IMR-90 (cell line): ENCODE measurements around the gene CHCHD4. TPM values are rescaled to one million over a fixed set of nuclear protein-coding genes. Genes with fewer than 3 reads are reported as not detected.
A peak's percentile ranks its signal among the peaks of the same experiment; 100 is the strongest.

ENCODE experiments used
- ATAC-seq: fragments of 200-7000 bp; cut with Tn5 transposase; 2 replicates; pipeline ENCODE4 v1.9.1; 2020; ENCODE audit warnings: low read depth, mild to moderate bottlenecking, moderate library complexity
- BruUV-seq: library from RNA; stranded (reverse); fragments of 400-500 nt; replicated peaks from 2 replicates; lab custom pipeline; 2021; lab: Mats Ljungman, UMichigan
- CTCF ChIA-PET: fragments of 300-600 bp; formaldehyde crosslinking; extraction: SDS; loops from one replicate; lab custom pipeline; 2021; ENCODE audit warnings: antibody characterized with exemption; lab: Yijun Ruan, JAX
- POLR2A ChIA-PET: fragments of 300-600 bp; sonication (Branson Sonifier 250); formaldehyde crosslinking; loops from one replicate; lab custom pipeline; 2022; ENCODE audit warnings: antibody characterized with exemption; ENCODE audit not compliant: unreplicated experiment; lab: Charles Lee
- DNase-seq: peaks from one replicate; pipeline ENCODE4 v3.0.0; 2013
- H2AFZ ChIP-seq: replicated peaks from 2 replicates; pipeline ENCODE3; 2013; ENCODE audit warnings: low read length, mild to moderate bottlenecking; ENCODE audit not compliant: poor library complexity
- H2AK5ac ChIP-seq: 2 replicates; pipeline ENCODE4 v1.6.1; 2013; ENCODE audit warnings: low read depth, low read length, inconsistent platforms
- H2AK9ac ChIP-seq: replicated peaks from 2 replicates; pipeline ENCODE3; 2013; ENCODE audit warnings: mild to moderate bottlenecking, low read depth, low read length, moderate library complexity; ENCODE audit not compliant: poor library complexity
- H2BK120ac ChIP-seq: 2 replicates; pipeline ENCODE4 v1.6.1; 2013; ENCODE audit warnings: low read depth, low read length, inconsistent platforms
- H2BK15ac ChIP-seq: 3 replicates; pipeline ENCODE4 v1.6.1; 2013; ENCODE audit warnings: low read depth, low read length, inconsistent platforms
- H2BK20ac ChIP-seq: 2 replicates; pipeline ENCODE4 v1.6.1; 2013; ENCODE audit warnings: low read depth, mild to moderate bottlenecking, inconsistent platforms, low read length, moderate library complexity
- H2BK5ac ChIP-seq: 2 replicates; pipeline ENCODE4 v1.6.1; 2013; ENCODE audit warnings: mild to moderate bottlenecking, low read depth, low read length, inconsistent platforms; ENCODE audit not compliant: poor library complexity, severe bottlenecking
- H3K14ac ChIP-seq: replicated peaks from 2 replicates; pipeline ENCODE4 v1.6.1; 2013; ENCODE audit warnings: low read depth, low read length, inconsistent platforms
- H3K18ac ChIP-seq: 2 replicates; pipeline ENCODE4 v1.6.1; 2013; ENCODE audit warnings: low read depth, low read length, control low read depth
- H3K23ac ChIP-seq: 2 replicates; pipeline ENCODE4 v1.6.1; 2013; ENCODE audit warnings: low read depth, low read length, inconsistent platforms
- H3K27ac ChIP-seq: 2 replicates; pipeline ENCODE4 v1.5.1; 2013; ENCODE audit warnings: mild to moderate bottlenecking, control low read depth, low read length; ENCODE audit not compliant: insufficient read depth
- H3K27me3 ChIP-seq: 2 replicates; pipeline ENCODE4 v1.6.1; 2013; ENCODE audit warnings: low read length; ENCODE audit not compliant: control insufficient read depth, insufficient read depth
- H3K36me3 ChIP-seq: 2 replicates; pipeline ENCODE4 v1.6.1; 2013; ENCODE audit warnings: low read length, mixed read lengths; ENCODE audit not compliant: control insufficient read depth, insufficient read depth
- H3K4ac ChIP-seq: 2 replicates; pipeline ENCODE4 v1.6.1; 2013; ENCODE audit warnings: low read depth, low read length, inconsistent platforms
- H3K4me1 ChIP-seq: 2 replicates; pipeline ENCODE4 v1.6.1; 2013; ENCODE audit warnings: low read length, mixed read lengths; ENCODE audit not compliant: control insufficient read depth, insufficient read depth
- H3K4me2 ChIP-seq: 2 replicates; pipeline ENCODE4 v1.6.1; 2013; ENCODE audit warnings: low read depth, mild to moderate bottlenecking, control low read depth, low read length, moderate library complexity
- H3K4me3 ChIP-seq: 2 replicates; pipeline ENCODE4 v1.5.1; 2013; ENCODE audit warnings: low read depth, mild to moderate bottlenecking, control low read depth, low read length, moderate library complexity; ENCODE audit not compliant: insufficient read depth
- H3K56ac ChIP-seq: 2 replicates; pipeline ENCODE4 v1.6.1; 2013; ENCODE audit warnings: low read length, inconsistent platforms; ENCODE audit not compliant: insufficient read depth; ENCODE audit errors: extremely low read depth
- H3K79me1 ChIP-seq, 2 experiments: 2 replicates each; pipeline ENCODE4 v1.6.1; 2013; ENCODE audit warnings: low read length in 2 of 2, inconsistent platforms in 1 of 2, low read depth in 1 of 2
- H3K9ac ChIP-seq: 2 replicates; pipeline ENCODE4 v1.6.1; 2013; ENCODE audit warnings: low read depth, low read length, control low read depth
- H3K9me1 ChIP-seq: 2 replicates; pipeline ENCODE4 v1.6.1; 2013; ENCODE audit warnings: low read length, inconsistent platforms; ENCODE audit not compliant: insufficient read depth
- H3K9me3 ChIP-seq: 2 replicates; pipeline ENCODE4 v1.6.1; 2013; ENCODE audit warnings: low read length; ENCODE audit not compliant: control insufficient read depth, insufficient read depth
- H4K20me1 ChIP-seq: 2 replicates; pipeline ENCODE4 v1.6.1; 2013; ENCODE audit warnings: low read length, inconsistent platforms; ENCODE audit not compliant: insufficient read depth
- H4K5ac ChIP-seq: 2 replicates; pipeline ENCODE4 v1.6.1; 2013; ENCODE audit warnings: mild to moderate bottlenecking, low read depth, low read length, control low read depth
- H4K8ac ChIP-seq, 2 experiments: 2 replicates each; pipeline ENCODE4 v1.6.1; 2013; ENCODE audit warnings: low read depth in 2 of 2, low read length in 2 of 2, control low read depth in 1 of 2, inconsistent platforms in 1 of 2
- H4K91ac ChIP-seq: 2 replicates; pipeline ENCODE4 v1.6.1; 2013; ENCODE audit warnings: low read depth, low read length, inconsistent platforms; ENCODE audit not compliant: insufficient read depth
- CHD1 ChIP-seq: IDR thresholded peaks from 2 replicates; pipeline ENCODE4 v1.6.1; 2012; ENCODE audit warnings: low read depth, low read length, improper control_type of control experiment
- FOS ChIP-seq: fragments of 150-350 bp; IDR thresholded peaks from 2 replicates; pipeline ENCODE4 v1.6.1; 2016; ENCODE audit warnings: low read depth, low read length
- WGBS, 2 experiments: methylation state at CpG; one replicate each; pipeline versions ENCODE4 v1.1.5 to v1.1.7; 2013; ENCODE audit warnings: missing lambda C conversion rate in 2 of 2; ENCODE audit not compliant: insufficient read length in 1 of 2; ENCODE audit errors: extremely low coverage in 2 of 2; 5-methylcytosine and 5-hydroxymethylcytosine counted together
- dilution Hi-C: fragments of 300-500 bp; cut with HindIII; formaldehyde crosslinking; loops from one replicate; pipeline ENCODE4 v1.14.3; 2018; ENCODE audit warnings: low sequenced_read_pairs; ENCODE audit not compliant: unreplicated experiment
- in situ Hi-C: fragments of 300-500 bp; cut with MboI; formaldehyde crosslinking; loops from 3 replicates; pipeline ENCODE4 v1.14.3; 2019; ENCODE audit warnings: low sequenced_read_pairs, inconsistent platforms, mixed read lengths
- intact Hi-C: fragments of 100-400 bp; cut with micrococcal nuclease; formaldehyde crosslinking; loops from 2 replicates; pipeline ENCODE4 v1.10.0; 2022
- polyA plus RNA-seq, 3 experiments: library from polyadenylated mRNA; depleted of rRNA; stranded (reverse); fragments of >200 nt; gene quantifications; 2 replicates each; pipeline ENCODE4 v1.2.3, GENCODE V29; 2012; ENCODE audit warnings: low replicate concordance in 1 of 3
- total RNA-seq: library from RNA; depleted of rRNA; stranded (reverse); fragments of >200 nt; gene quantifications from 2 replicates; pipeline ENCODE4 v1.2.3, GENCODE V29; 2012
- TF ChIP-seq, protein P1 (sequence below): fragments of 150-350 bp; IDR thresholded peaks from 2 replicates; pipeline ENCODE4 v1.6.1; 2016; ENCODE audit warnings: low read depth, mild to moderate bottlenecking, low read length, moderate library complexity, borderline replicate concordance

CHCHD4 gene
- total and polyA plus RNA-seq, 2 of the 4 experiments (the other 2 are of a cell fraction) = 9.0 to 9.8 TPM

DNA sequence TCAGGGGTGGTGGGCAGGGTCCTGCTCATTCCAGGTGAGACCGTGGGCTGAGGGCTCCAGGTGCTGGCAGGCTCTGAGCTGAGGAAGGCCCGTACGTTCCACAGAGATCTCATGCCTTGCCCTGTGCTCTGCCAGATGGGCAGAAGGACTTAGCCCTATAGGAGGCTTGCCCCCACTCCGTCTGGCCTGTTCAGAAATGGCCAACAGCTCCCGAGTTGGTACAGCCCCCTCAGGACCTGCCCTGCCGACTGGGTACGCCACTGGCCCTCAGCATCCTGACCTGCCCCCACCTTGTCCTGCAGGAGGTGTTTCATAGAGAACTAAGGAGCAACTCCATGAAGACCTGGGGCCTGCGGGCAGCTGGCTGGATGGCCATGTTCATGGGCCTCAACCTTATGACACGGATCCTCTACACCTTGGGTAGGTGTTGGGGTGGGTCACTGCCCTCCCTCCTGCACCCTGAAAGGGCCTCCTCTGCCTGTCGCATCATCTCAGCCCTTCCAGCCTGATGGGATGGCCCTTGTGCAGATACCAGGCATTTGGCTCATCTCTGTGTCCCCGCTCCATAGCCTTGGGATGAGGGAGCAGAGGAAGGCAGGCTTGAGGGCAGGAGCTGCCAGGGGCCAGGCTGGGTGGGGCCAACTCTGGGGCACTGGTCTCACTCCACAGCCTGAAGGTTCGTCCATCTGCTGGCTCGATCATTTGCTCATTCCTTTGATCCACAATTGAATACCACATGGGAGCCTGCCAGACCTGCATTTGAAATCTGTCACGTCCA, 14.4 kb upstream of the CHCHD4 start (continued):
- TF ChIP-seq CHD1 = no peak

DNA sequence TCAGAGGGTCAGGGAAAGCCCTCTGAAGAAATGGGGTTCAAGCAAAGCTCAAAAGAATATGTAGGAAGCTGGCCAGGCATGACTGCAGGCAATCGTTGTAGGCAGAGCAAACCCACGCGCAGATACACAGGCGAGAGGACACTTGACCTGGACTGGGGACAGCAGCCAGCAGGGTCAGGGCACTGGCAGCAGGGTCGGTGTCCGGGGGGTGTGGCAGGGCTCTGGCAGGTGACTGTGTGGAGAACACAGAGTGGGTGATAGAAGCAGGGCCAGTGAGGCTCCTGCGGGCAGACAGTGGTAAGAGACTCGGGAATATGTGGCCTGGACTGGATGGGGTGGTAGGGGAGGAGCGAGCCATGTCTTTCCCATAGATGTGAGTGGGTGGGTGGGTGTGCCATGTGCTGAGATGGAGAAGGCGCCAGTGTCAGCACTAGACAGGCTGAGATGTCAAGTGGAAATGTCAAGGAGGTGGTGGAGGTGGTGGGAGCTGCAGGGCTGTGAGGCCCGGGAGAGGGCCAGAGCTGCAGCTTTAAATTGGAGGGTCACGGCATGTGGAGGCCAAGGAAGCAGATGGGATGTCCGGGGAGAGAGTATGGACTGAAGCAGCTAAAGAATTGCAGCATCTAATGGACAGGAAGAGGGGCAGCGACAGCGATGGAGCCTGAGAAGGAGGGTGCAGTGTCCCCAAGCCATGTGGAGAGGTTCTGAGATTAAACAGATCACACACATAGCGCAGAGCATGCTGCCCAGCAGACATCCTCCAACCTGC, 13.6 kb upstream of the CHCHD4 start:
- ATAC-seq (no peak), DNase-seq (no peak)
- 91% methylated on average over 11 of the region's 16 CpGs; no CpG with 5 or more reads in 1 of the 2 experiments for WGBS, 2 experiments
- Histone ChIP-seq H3K4me1 (peaks cover 14% of the 10 kb centered on the region), H3K14ac (no peak overlapping the region), H3K4me3 (no peak overlapping the region), H3K9me3 (no peaks in the 10 kb centered on the region), H4K20me1 (no peaks in the 10 kb centered on the region), H2BK15ac (no peak overlapping the region), H4K8ac (no peak overlapping the region), H2BK120ac (no peak overlapping the region), H3K27me3 (no peaks in the 10 kb centered on the region), H2AFZ (no peak overlapping the region), H3K56ac (no peak overlapping the region), H2BK5ac (no peak overlapping the region), H3K79me1 (peaks cover 2 to 14% of the 10 kb centered on the region in 2 experiments; a peak in 2 of 4 replicates), H2AK5ac (no peak overlapping the region), H3K9ac (no peak overlapping the region), H3K4me2 (no peak overlapping the region), H3K4ac (no peak overlapping the region), H3K27ac (no peak overlapping the region), H3K36me3 (peaks cover 72% of the 10 kb centered on the region), H3K23ac (no peak overlapping the region), H2AK9ac (peak overlapping the region; percentile 21), H4K5ac (no peak overlapping the region), H4K91ac (no peak overlapping the region), H3K9me1 (peaks cover 14% of the 10 kb centered on the region), H2BK20ac (no peak overlapping the region), H3K18ac (no peak overlapping the region)
- TF ChIP-seq, protein P1, sequence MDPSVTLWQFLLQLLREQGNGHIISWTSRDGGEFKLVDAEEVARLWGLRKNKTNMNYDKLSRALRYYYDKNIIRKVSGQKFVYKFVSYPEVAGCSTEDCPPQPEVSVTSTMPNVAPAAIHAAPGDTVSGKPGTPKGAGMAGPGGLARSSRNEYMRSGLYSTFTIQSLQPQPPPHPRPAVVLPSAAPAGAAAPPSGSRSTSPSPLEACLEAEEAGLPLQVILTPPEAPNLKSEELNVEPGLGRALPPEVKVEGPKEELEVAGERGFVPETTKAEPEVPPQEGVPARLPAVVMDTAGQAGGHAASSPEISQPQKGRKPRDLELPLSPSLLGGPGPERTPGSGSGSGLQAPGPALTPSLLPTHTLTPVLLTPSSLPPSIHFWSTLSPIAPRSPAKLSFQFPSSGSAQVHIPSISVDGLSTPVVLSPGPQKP = no peak
- no peak for TF ChIP-seq FOS
- in situ Hi-C loops (loop anchor here (25.0 kb wide), 1 partner anchor 101 kb away; no protein-coding TSS in a partner anchor), intact Hi-C loops (no loop called here), dilution Hi-C loops (no loop called here)
- ChIA-PET POLR2A (no interaction called here), CTCF (no interaction called here)
- no TSS peak for BruUV-seq
